Trophoblast cell (in vitro differentiated cells and primary cell): Measurements from ENCODE around the gene TBC1D26.
"Not testable (repeated sequence)": the region's sequence is repeated elsewhere in the genome, so short reads cannot be mapped to it uniquely, and the experiment has no call there.

Source experiments
- DNase-seq, 2 donors: peaks; one replicate each; pipeline ENCODE4 v3.0.0-alpha.2; 2016
- H2AFZ ChIP-seq: 2 replicates; pipeline ENCODE4 v1.6.1; 2013; ENCODE audit warnings: low read length, moderate library complexity, mild to moderate bottlenecking; ENCODE audit not compliant: insufficient read depth, poor library complexity
- H2AK5ac ChIP-seq: 2 replicates; pipeline ENCODE4 v1.6.1; 2013; ENCODE audit warnings: mild to moderate bottlenecking, low read length
- H2BK120ac ChIP-seq: 2 replicates; pipeline ENCODE4 v1.6.1; 2013; ENCODE audit warnings: low read length, mild to moderate bottlenecking, moderate library complexity; ENCODE audit not compliant: insufficient read depth, poor library complexity
- H2BK12ac ChIP-seq: 2 replicates; pipeline ENCODE4 v1.6.1; 2013; ENCODE audit warnings: mild to moderate bottlenecking, low read length, moderate library complexity
- H2BK5ac ChIP-seq: 2 replicates; pipeline ENCODE4 v1.6.1; 2013; ENCODE audit warnings: low read length, low read depth, moderate library complexity, mild to moderate bottlenecking; ENCODE audit not compliant: poor library complexity
- H3K14ac ChIP-seq: 2 replicates; pipeline ENCODE4 v1.6.1; 2013; ENCODE audit warnings: mild to moderate bottlenecking, low read length
- H3K18ac ChIP-seq: 2 replicates; pipeline ENCODE4 v1.6.1; 2013; ENCODE audit warnings: mild to moderate bottlenecking, low read length
- H3K23ac ChIP-seq: 2 replicates; pipeline ENCODE4 v1.6.1; 2013; ENCODE audit warnings: low read length
- H3K27ac ChIP-seq: 2 replicates; pipeline ENCODE4 v1.5.1; 2013; ENCODE audit warnings: low read depth, mild to moderate bottlenecking, inconsistent platforms, low read length, moderate library complexity
- H3K27me3 ChIP-seq: 2 replicates; pipeline ENCODE4 v1.6.1; 2013; ENCODE audit warnings: inconsistent platforms, mild to moderate bottlenecking, low read length, moderate library complexity; ENCODE audit not compliant: insufficient read depth
- H3K36me3 ChIP-seq, 2 experiments: 1 replicate in 1 of 2; 2 replicates in 1 of 2; pipeline ENCODE4 v1.6.1; 2013; ENCODE audit warnings: low read length in 2 of 2, mild to moderate bottlenecking in 2 of 2, moderate library complexity in 1 of 2; ENCODE audit not compliant: insufficient read depth in 2 of 2, control insufficient read depth in 1 of 2
- H3K4ac ChIP-seq: 2 replicates; pipeline ENCODE4 v1.6.1; 2013; ENCODE audit warnings: low read depth, mild to moderate bottlenecking, low read length, moderate library complexity
- H3K4me1 ChIP-seq, 2 experiments: 1 replicate in 1 of 2; 2 replicates in 1 of 2; pipeline ENCODE4 v1.6.1; 2013; ENCODE audit warnings: low read length in 2 of 2, mild to moderate bottlenecking in 2 of 2, moderate library complexity in 1 of 2; ENCODE audit not compliant: insufficient read depth in 2 of 2, control insufficient read depth in 1 of 2
- H3K4me2 ChIP-seq: 2 replicates; pipeline ENCODE4 v1.6.1; 2013; ENCODE audit warnings: inconsistent platforms, mild to moderate bottlenecking, low read length, moderate library complexity
- H3K4me3 ChIP-seq: 2 replicates; pipeline ENCODE4 v1.5.1; 2013; ENCODE audit warnings: mild to moderate bottlenecking, low read depth, low read length, inconsistent platforms
- H3K79me1 ChIP-seq: one replicate; pipeline ENCODE4 v1.6.1; 2013; ENCODE audit warnings: low read length
- H3K79me2 ChIP-seq: 2 replicates; pipeline ENCODE4 v1.6.1; 2013; ENCODE audit warnings: low read length, mild to moderate bottlenecking; ENCODE audit not compliant: control insufficient read depth, insufficient read depth, poor library complexity
- H3K9ac ChIP-seq: 2 replicates; pipeline ENCODE4 v1.6.1; 2013; ENCODE audit warnings: mild to moderate bottlenecking, low read length
- H3K9me3 ChIP-seq: 2 replicates; pipeline ENCODE4 v1.6.1; 2013; ENCODE audit warnings: low read depth, mild to moderate bottlenecking, control low read depth, inconsistent platforms, low read length; ENCODE audit not compliant: insufficient read depth
- H4K12ac ChIP-seq: 2 replicates; pipeline ENCODE4 v1.6.1; 2013; ENCODE audit warnings: low read depth, mild to moderate bottlenecking, low read length, moderate library complexity
- H4K8ac ChIP-seq: 2 replicates; pipeline ENCODE4 v1.6.1; 2013; ENCODE audit warnings: low read depth, mild to moderate bottlenecking, low read length, moderate library complexity
- H4K91ac ChIP-seq: one replicate; pipeline ENCODE4 v1.6.1; 2013; ENCODE audit warnings: low read depth, mild to moderate bottlenecking, low read length, moderate library complexity
- WGBS: extraction: QIAGEN DNeasy Blood & Tissue Kit; methylation state at CpG from one replicate; pipeline ENCODE4 v1.1.7; 2013; ENCODE audit warnings: missing lambda C conversion rate; ENCODE audit not compliant: insufficient read length, insufficient coverage; ENCODE audit errors: extremely low coverage; 5-methylcytosine and 5-hydroxymethylcytosine counted together

Gene TBC1D26

GRCh38 chr17:15742921-15743320 is 10.8 kb downstream of the TBC1D26 start:
- H4K8ac ChIP-seq = no peak overlapping the region
- H3K27ac ChIP-seq = no peak overlapping the region
- no CpG with 5 or more reads among the region's 7 CpGs for WGBS
- no peak overlapping the region for H2AFZ ChIP-seq
- no peak overlapping the region for H2BK5ac ChIP-seq
- no peak overlapping the region for H2BK12ac ChIP-seq
- no peaks in the 10 kb centered on the region for H3K9me3 ChIP-seq
- H3K14ac ChIP-seq = no peak overlapping the region
- H2BK120ac ChIP-seq = no peak overlapping the region
- H3K4ac ChIP-seq = no peak overlapping the region
- H4K91ac ChIP-seq = no peak overlapping the region
- H2AK5ac ChIP-seq = no peak overlapping the region
- no peaks in the 10 kb centered on the region for H3K27me3 ChIP-seq
- H3K79me2 ChIP-seq = no peaks in the 10 kb centered on the region
- H3K4me3 ChIP-seq = no peak overlapping the region
- no peak for DNase-seq
- no peaks in the 10 kb centered on the region for H3K36me3 ChIP-seq
- H4K12ac ChIP-seq = no peak overlapping the region
- H3K4me1 ChIP-seq = no peaks in the 10 kb centered on the region
- H3K79me1 ChIP-seq = no peaks in the 10 kb centered on the region
- no peak overlapping the region for H3K9ac ChIP-seq
- no peak overlapping the region for H3K4me2 ChIP-seq
- H3K23ac ChIP-seq = no peak overlapping the region
- no peak overlapping the region for H3K18ac ChIP-seq

- Histone ChIP-seq H4K12ac (no peak overlapping the region), H2BK5ac (no peak overlapping the region), H3K79me1 (no peaks in the 10 kb centered on the region), H3K4me2 (no peak overlapping the region), H3K79me2 (no peaks in the 10 kb centered on the region), H2BK12ac (no peak overlapping the region), H3K14ac (no peak overlapping the region), H2AFZ (no peak overlapping the region), H2AK5ac (no peak overlapping the region), H3K9ac (no peak overlapping the region), H3K27ac (no peak overlapping the region), H3K4me1 (no peaks in the 10 kb centered on the region), H4K91ac (no peak overlapping the region), H3K4me3 (no peak overlapping the region), H3K18ac (no peak overlapping the region), H4K8ac (no peak overlapping the region), H3K9me3 (no peaks in the 10 kb centered on the region), H2BK120ac (no peak overlapping the region), H3K27me3 (no peaks in the 10 kb centered on the region), H3K36me3 (no peaks in the 10 kb centered on the region), H3K23ac (no peak overlapping the region), H3K4ac (no peak overlapping the region)
- no CpG with 5 or more reads among the region's 7 CpGs for WGBS
- DNase-seq = peak; percentile 77 to 91
Observed at GRCh38 chr17:15744074-15744676, 12.1 kb downstream of the TBC1D26 start.

GRCh38 chr17:15744885-15745284 is 12.8 kb downstream of the TBC1D26 start:
- no peak overlapping the region for H2AFZ ChIP-seq
- H3K79me1 ChIP-seq = no peaks in the 10 kb centered on the region
- H3K79me2 ChIP-seq = no peaks in the 10 kb centered on the region
- DNase-seq = peak in 1 of 2 donors; percentile 27
- no peak overlapping the region for H2BK5ac ChIP-seq
- H2AK5ac ChIP-seq = no peak overlapping the region
- H3K9me3 ChIP-seq = no peaks in the 10 kb centered on the region
- no peaks in the 10 kb centered on the region for H3K36me3 ChIP-seq
- H3K4me1 ChIP-seq = no peaks in the 10 kb centered on the region
- H4K8ac ChIP-seq = no peak overlapping the region
- H3K4ac ChIP-seq = no peak overlapping the region
- H3K27me3 ChIP-seq = no peaks in the 10 kb centered on the region
- H3K4me3 ChIP-seq = no peak overlapping the region
- no peak overlapping the region for H4K12ac ChIP-seq
- WGBS = no CpG with 5 or more reads among the region's 2 CpGs
- H4K91ac ChIP-seq = no peak overlapping the region
- H2BK12ac ChIP-seq = no peak overlapping the region
- no peak overlapping the region for H3K27ac ChIP-seq
- H3K4me2 ChIP-seq = no peak overlapping the region
- H3K23ac ChIP-seq = no peak overlapping the region
- H2BK120ac ChIP-seq = no peak overlapping the region
- no peak overlapping the region for H3K9ac ChIP-seq
- H3K18ac ChIP-seq = no peak overlapping the region
- no peak overlapping the region for H3K14ac ChIP-seq

GRCh38 chr17:15749403-15749802 is 17.3 kb downstream of the TBC1D26 start:
- H2AK5ac ChIP-seq, H2BK12ac ChIP-seq, H4K8ac ChIP-seq, H3K27me3 ChIP-seq, H3K14ac ChIP-seq, H2BK5ac ChIP-seq, H3K4me2 ChIP-seq, H3K18ac ChIP-seq, H3K9me3 ChIP-seq, H3K36me3 ChIP-seq, DNase-seq, H2AFZ ChIP-seq, H4K91ac ChIP-seq, H4K12ac ChIP-seq, H3K79me1 ChIP-seq, H3K27ac ChIP-seq, H2BK120ac ChIP-seq, H3K9ac ChIP-seq, H3K23ac ChIP-seq, H3K4me3 ChIP-seq, H3K4me1 ChIP-seq, H3K4ac ChIP-seq, H3K79me2 ChIP-seq: not testable (repeated sequence)
- no CpG with 5 or more reads among the region's 36 CpGs for WGBS
